ENCODE results near the gene DNAJC18.

DNA sequence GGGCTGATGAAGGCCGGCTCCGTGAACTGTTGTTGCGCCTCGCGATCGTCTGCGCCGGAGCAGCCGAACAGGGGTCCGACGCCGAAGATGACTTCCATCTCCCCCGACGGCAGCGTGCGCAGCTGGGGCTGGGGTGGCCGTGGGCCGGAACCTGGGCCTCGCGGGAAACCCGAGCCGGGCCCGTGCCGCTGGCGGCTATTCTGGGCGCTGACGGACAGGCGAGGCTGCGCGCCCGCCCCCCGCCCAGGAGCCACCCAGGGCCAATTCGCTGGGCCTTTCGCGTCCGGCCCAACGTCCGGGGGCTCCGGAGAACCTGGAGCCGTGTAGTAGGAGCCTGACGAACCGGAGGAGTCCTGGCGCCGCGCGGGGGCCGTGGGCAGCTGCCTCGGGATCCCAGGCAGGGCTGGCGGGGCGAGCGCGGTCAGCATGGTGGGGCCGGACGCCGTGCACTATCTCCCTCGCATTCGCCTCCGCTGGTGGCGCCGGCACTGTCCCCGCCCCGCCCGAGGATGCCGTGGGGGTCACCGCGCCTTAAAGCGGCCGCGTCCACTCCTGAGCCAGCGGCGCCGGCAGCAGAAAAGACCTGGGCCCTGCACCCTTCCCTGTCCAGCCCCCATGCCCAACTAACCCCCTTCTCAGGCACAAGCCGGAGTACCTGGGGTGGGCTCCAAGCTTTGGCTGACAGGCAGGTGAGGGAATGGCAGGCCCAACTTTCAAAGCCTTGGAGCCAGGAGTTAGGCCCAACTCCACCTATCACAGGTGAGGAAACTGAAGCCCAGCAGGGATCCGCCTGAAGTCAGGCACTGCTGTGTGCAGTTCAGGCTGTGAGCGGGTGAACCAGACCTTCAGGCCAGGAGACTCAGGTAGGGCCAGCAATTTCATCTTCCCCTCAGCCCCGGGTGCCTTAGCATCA lies 44.4 kb downstream of the DNAJC18 start, which contains the start of gene PROB1:
- TF ChIP-seq GATA2 (IDR thresholded peaks at IDR 0.05; ENCODE audit: low read depth, low read length) (no peak), GATA3 (IDR thresholded peaks at IDR 0.05; ENCODE audit: low read depth, low read length) (no peak)
